ENCODE data around the gene RGS16. TPM values are rescaled to one million over a fixed set of nuclear protein-coding genes. Genes with fewer than 3 reads are reported as not detected.

The RGS16 gene
- total RNA-seq, 1 donor from 2014 or later, result 0.81 TPM

- DNase-seq (ENCODE audit: low read depth), result no peak
- no peak for TF ChIP-seq CTCF (conservative IDR thresholded peaks at IDR 0.05; ENCODE audit: low read depth, low read length)
- H3K4me3 ChIP-seq (ENCODE audit: low read depth, low read length), result no peak overlapping the region
Observed at GRCh38 chr1:182617734-182618351, 13.7 kb upstream of the RGS16 start.

- TF ChIP-seq CTCF (conservative IDR thresholded peaks at IDR 0.05; ENCODE audit: low read depth, low read length), result no peak
- H3K4me3 ChIP-seq (ENCODE audit: low read depth, low read length), result no peak overlapping the region
- DNase-seq (ENCODE audit: low read depth), result no peak
Observed at GRCh38 chr1:182617014-182617429, 12.8 kb upstream of the RGS16 start.

- no peak for TF ChIP-seq CTCF (conservative IDR thresholded peaks at IDR 0.05; ENCODE audit: low read depth, low read length)
- no peak for DNase-seq (ENCODE audit: low read depth)
- no peak overlapping the region for H3K4me3 ChIP-seq (ENCODE audit: low read depth, low read length)
Observed at GRCh38 chr1:182616130-182617013, 12.2 kb upstream of the RGS16 start.

- no peak for TF ChIP-seq CTCF (conservative IDR thresholded peaks at IDR 0.05; ENCODE audit: low read depth, low read length)
- no peak for DNase-seq (ENCODE audit: low read depth)
- peak overlapping the region; percentile 56 for H3K4me3 ChIP-seq (ENCODE audit: low read depth, low read length)
Observed at GRCh38 chr1:182615468-182616129, 11.4 kb upstream of the RGS16 start.

GRCh38 chr1:182614796-182615454, 10.7 kb upstream of the RGS16 start:
- DNase-seq (ENCODE audit: low read depth), result no peak
- H3K4me3 ChIP-seq (ENCODE audit: low read depth, low read length), result peak overlapping the region; percentile 56
- TF ChIP-seq CTCF (conservative IDR thresholded peaks at IDR 0.05; ENCODE audit: low read depth, low read length), result no peak

GRCh38 chr1:182611787-182612186, 7.6 kb upstream of the RGS16 start:
- no peak for DNase-seq (ENCODE audit: low read depth)
- no peak overlapping the region for H3K4me3 ChIP-seq (ENCODE audit: low read depth, low read length)
- no peak for TF ChIP-seq CTCF (conservative IDR thresholded peaks at IDR 0.05; ENCODE audit: low read depth, low read length)

Measured in epithelial cell of proximal tubule (primary cell).